B cell (primary cell): ENCODE results near the gene NUMB. TPM values are rescaled to one million over a fixed set of nuclear protein-coding genes. Genes with fewer than 3 reads are reported as not detected.

Experiments
- ATAC-seq: fragments of 200-7000 bp; cut with Tn5 transposase; one replicate; pipeline ENCODE4 v1.10.0; 2021; ENCODE audit warnings: low read depth, mild to moderate bottlenecking, moderate number of reproducible peaks, moderate library complexity
- CTCF ChIA-PET: fragments of 350-600 bp; sonication (Branson Sonifier 250); formaldehyde crosslinking; loops from one replicate; lab custom pipeline; 2021; ENCODE audit warnings: antibody characterized with exemption, inconsistent platforms; lab: Charles Lee
- POLR2A ChIA-PET: fragments of 350-600 bp; sonication (Branson Sonifier 250); formaldehyde crosslinking; loops from one replicate; lab custom pipeline; 2021; ENCODE audit warnings: antibody characterized with exemption; lab: Charles Lee
- DNase-seq: peaks from one replicate; pipeline ENCODE4 v3.0.0; 2013
- H2AFZ ChIP-seq: 2 replicates; pipeline ENCODE4 v1.6.1; 2012; ENCODE audit warnings: mild to moderate bottlenecking, low read depth, low read length; ENCODE audit not compliant: insufficient read depth, poor library complexity, severe bottlenecking
- H3K27ac ChIP-seq, 2 donors: 1 replicate in 1 of 2; 2 replicates in 1 of 2; pipeline ENCODE4 v1.5.1; 2012 to 2013; ENCODE audit warnings: low read length in 2 of 2, mild to moderate bottlenecking in 2 of 2, moderate library complexity in 1 of 2
- H3K27me3 ChIP-seq, 4 experiments: fragments of 200-600 bp in 1 of 4; sonication (generic) in 1 of 4; replicated peaks in 1 of 4; 1 replicate in 2 of 4; 2 replicates in 2 of 4; pipeline versions ENCODE4 v1.6.1 to v1.7.0; 2013 to 2016; ENCODE audit warnings: low read length in 3 of 4, mild to moderate bottlenecking in 2 of 4, mixed read lengths in 1 of 4, moderate library complexity in 1 of 4; ENCODE audit not compliant: insufficient read depth in 4 of 4, control insufficient read depth in 3 of 4; ENCODE audit errors: control extremely low read depth in 1 of 4
- H3K36me3 ChIP-seq, 2 experiments: replicated peaks in 1 of 2; 1 replicate in 1 of 2; 2 replicates in 1 of 2; pipeline versions ENCODE4 v1.6.1 to v1.7.1; 2013; ENCODE audit warnings: low read length in 1 of 2; ENCODE audit not compliant: insufficient read depth in 2 of 2, control insufficient read depth in 1 of 2; ENCODE audit errors: control extremely low read depth in 1 of 2, extremely low read depth in 1 of 2
- H3K4me1 ChIP-seq, 2 donors: fragments of 200-600 bp in 1 of 2; sonication (generic) in 1 of 2; 1 replicate in 1 of 2; 2 replicates in 1 of 2; pipeline versions ENCODE4 v1.5.1 to v1.6.1; 2013 to 2017; ENCODE audit warnings: low read length in 2 of 2; ENCODE audit not compliant: control insufficient read depth in 2 of 2, insufficient read depth in 2 of 2
- H3K4me2 ChIP-seq: replicated peaks from 2 replicates; pipeline ENCODE3; 2012; ENCODE audit warnings: mild to moderate bottlenecking, low read depth, low read length; ENCODE audit not compliant: poor library complexity, severe bottlenecking
- H3K4me3 ChIP-seq, 5 experiments: fragments of 200-600 bp in 1 of 5; sonication (generic) in 1 of 5; 1 replicate in 3 of 5; 2 replicates in 2 of 5; pipeline versions ENCODE4 v1.5.1 to v1.7.0; 2011 to 2016; ENCODE audit warnings: low read length in 4 of 5, mild to moderate bottlenecking in 4 of 5, low read depth in 2 of 5, control low read depth in 1 of 5, moderate library complexity in 1 of 5; ENCODE audit not compliant: insufficient read depth in 1 of 5; ENCODE audit errors: control extremely low read depth in 1 of 5, extremely low read depth in 1 of 5
- H3K79me2 ChIP-seq: fragments of 200-600 bp; sonication (generic); one replicate; pipeline ENCODE4 v1.6.0; 2016; ENCODE audit warnings: low read length; ENCODE audit not compliant: control insufficient read depth, insufficient read depth
- H3K9ac ChIP-seq: fragments of 200-600 bp; sonication (generic); 2 replicates; pipeline ENCODE4 v1.6.1; 2017; ENCODE audit warnings: mild to moderate bottlenecking, low read length, moderate library complexity
- H3K9me3 ChIP-seq, 3 donors: one replicate each; pipeline versions ENCODE4 v1.6.1 to v1.7.1; 2013; ENCODE audit warnings: low read length in 2 of 3; ENCODE audit not compliant: control insufficient read depth in 2 of 3, insufficient read depth in 1 of 3; ENCODE audit errors: control extremely low read depth in 1 of 3
- H4K20me1 ChIP-seq: 2 replicates; pipeline ENCODE4 v1.6.0; 2012; ENCODE audit warnings: mild to moderate bottlenecking, low read length; ENCODE audit not compliant: insufficient read depth, control insufficient read depth, poor library complexity, severe bottlenecking
- H3K27ac Mint-ChIP-seq: one replicate; pipeline ENCODE4 v1.8.0; 2021; ENCODE audit warnings: mixed read lengths
- H3K27me3 Mint-ChIP-seq: one replicate; pipeline ENCODE4 v1.8.0; 2021; ENCODE audit warnings: mixed read lengths
- H3K4me1 Mint-ChIP-seq: one replicate; pipeline ENCODE4 v1.8.0; 2021; ENCODE audit warnings: mixed read lengths
- H3K4me3 Mint-ChIP-seq: one replicate; pipeline ENCODE4 v1.8.0; 2021; ENCODE audit warnings: mixed read lengths
- H3K9me3 Mint-ChIP-seq: one replicate; pipeline ENCODE4 v1.8.0; 2022; ENCODE audit warnings: mixed read lengths; ENCODE audit not compliant: insufficient read depth
- CTCF ChIP-seq: fragments of 200-600 bp; IDR thresholded peaks from one replicate; pipeline ENCODE4 v1.8.0; 2022; ENCODE audit warnings: antibody characterized with exemption, mild to moderate bottlenecking
- EZH2 ChIP-seq: IDR thresholded peaks from 2 replicates; pipeline ENCODE4 v1.6.1; 2012; ENCODE audit warnings: borderline replicate concordance, low read depth, mild to moderate bottlenecking, moderate library complexity, low read length; ENCODE audit not compliant: insufficient read depth, poor library complexity, severe bottlenecking
- WGBS: methylation state at CpG from one replicate; pipeline ENCODE4 v1.1.5; 2013; ENCODE audit warnings: missing lambda C conversion rate; ENCODE audit not compliant: insufficient coverage; 5-methylcytosine and 5-hydroxymethylcytosine counted together
- intact Hi-C: fragments of 100-400 bp; cut with micrococcal nuclease; formaldehyde crosslinking; loops from one replicate; pipeline ENCODE4 v1.10.0; 2022
- polyA plus RNA-seq: library from polyadenylated mRNA; depleted of rRNA; stranded (reverse); fragments of >200 nt; gene quantifications from 2 replicates; pipeline ENCODE4 v1.2.3, GENCODE V29; 2012
- total RNA-seq, 2 donors: library from RNA; stranded (reverse); fragments of 120-200 nt in 1 of 2; gene quantifications; 1 replicate in 1 of 2; 2 replicates in 1 of 2; pipeline versions ENCODE4 v1.2.3 to v1.2.4, GENCODE V29; 2013 to 2022

The NUMB gene
- total and polyA plus RNA-seq, 2 donors (not counting 1 experiment from before 2014, with no cell fraction given) = 63.4 to 102 TPM

DNA sequence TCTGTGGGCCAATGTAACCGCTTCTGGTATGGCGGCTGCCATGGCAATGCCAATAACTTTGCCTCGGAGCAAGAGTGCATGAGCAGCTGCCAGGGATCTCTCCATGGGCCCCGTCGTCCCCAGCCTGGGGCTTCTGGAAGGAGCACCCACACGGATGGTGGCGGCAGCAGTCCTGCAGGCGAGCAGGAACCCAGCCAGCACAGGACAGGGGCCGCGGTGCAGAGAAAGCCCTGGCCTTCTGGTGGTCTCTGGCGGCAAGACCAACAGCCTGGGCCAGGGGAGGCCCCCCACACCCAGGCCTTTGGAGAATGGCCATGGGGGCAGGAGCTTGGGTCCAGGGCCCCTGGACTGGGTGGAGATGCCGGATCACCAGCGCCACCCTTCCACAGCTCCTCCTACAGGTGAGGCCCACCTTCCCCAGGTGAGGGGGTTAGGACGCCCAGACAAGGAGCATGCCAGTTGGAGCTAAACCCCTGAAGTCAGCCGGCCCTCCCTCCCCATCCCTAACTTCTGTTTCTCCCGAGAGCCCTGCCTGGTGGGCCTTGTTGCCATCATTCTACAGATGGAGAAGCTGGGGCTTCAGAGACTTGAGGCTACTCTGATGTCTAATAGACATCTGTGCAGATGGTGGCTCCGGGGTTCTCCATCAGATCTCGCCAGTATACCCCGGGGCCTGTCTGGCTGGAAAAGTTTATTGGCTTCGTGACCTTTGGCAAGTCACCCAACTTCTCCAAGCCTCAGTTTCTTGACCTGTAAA lies 195.7 kb downstream of the NUMB start:
- H3K4me3 Mint-ChIP-seq = no peak overlapping the region
- TF ChIP-seq CTCF (no peak), EZH2 (no peak)
- 98% methylated on average over 16 of the region's 20 CpGs for WGBS
- no peaks in the 10 kb centered on the region for H3K36me3 ChIP-seq
- H3K27ac Mint-ChIP-seq = no peak overlapping the region
- H3K4me2 ChIP-seq = no peak overlapping the region
- H3K27me3 ChIP-seq = peaks cover 0 to 3% (median 0%) of the 10 kb centered on the region in 4 experiments
- CTCF ChIA-PET = interaction anchor here (0.6 kb wide), 1 partner anchor 773 kb away, joined by 3 read pairs; no protein-coding TSS in a partner anchor
- no peak overlapping the region for H2AFZ ChIP-seq
- no peaks in the 10 kb centered on the region for H4K20me1 ChIP-seq
- no peaks in the 10 kb centered on the region for H3K79me2 ChIP-seq
- no peaks in the 10 kb centered on the region for H3K9me3 Mint-ChIP-seq
- H3K27me3 Mint-ChIP-seq = peaks cover 4% of the 10 kb centered on the region
- no peak overlapping the region for H3K27ac ChIP-seq
- DNase-seq = no peak
- no peaks in the 10 kb centered on the region for H3K9me3 ChIP-seq
- no peaks in the 10 kb centered on the region for H3K4me1 ChIP-seq
- H3K4me1 Mint-ChIP-seq = peaks cover 6% of the 10 kb centered on the region
- no peak overlapping the region for H3K9ac ChIP-seq
- ATAC-seq = no peak
- POLR2A ChIA-PET = no interaction called here
- H3K4me3 ChIP-seq = no peak overlapping the region
- intact Hi-C loops = no loop called here
